Middle frontal gyrus (tissue), 1 donor: ENCODE results near the gene CCDC194.
"Not testable (repeated sequence)": the region's sequence is repeated elsewhere in the genome, so short reads cannot be mapped to it uniquely, and the experiment has no call there.

Experiments used
- DNase-seq: peaks from one replicate; pipeline ENCODE4 v3.0.0-alpha.2; 2015; ENCODE audit warnings: low spot score; ENCODE audit errors: extremely low spot score

The CCDC194 gene

DNA sequence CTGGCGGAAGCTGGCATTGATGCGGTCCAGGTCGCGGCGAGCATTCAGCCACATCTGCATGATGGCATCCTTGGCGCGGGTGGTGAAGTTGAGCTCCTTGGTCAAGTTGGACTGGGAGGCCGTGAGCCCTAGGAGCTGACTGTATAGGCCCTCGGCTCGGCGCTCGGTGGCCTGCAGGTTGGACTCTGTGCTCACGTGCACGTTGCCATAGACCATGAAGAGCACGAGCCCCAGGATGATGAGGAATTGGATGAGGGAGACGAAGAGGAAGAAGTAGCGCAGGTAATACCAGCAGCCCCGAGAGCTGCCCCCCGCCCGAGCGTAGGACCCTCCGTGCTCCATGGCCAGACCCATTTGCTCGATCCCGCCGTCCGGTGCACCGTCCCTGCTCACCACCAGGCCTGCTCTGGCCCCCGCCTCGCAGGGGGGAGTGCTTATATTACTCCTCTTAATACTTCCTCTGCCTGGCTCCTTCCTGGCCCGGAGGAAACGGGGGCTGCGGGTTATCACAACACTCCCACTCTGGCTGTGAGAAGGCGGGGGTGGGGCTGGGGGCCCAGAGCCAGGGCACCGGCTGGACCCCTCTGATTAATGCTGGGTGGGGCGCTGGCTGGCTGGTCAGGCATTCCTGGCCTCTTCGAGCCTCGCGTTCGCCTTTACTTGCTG is 16.9 kb downstream of the CCDC194 start, which contains the start of gene PLVAP:
TSS of gene PLVAP (minus strand) at position 408 of the 666 bp plus-strand sequence. CDS start at position 354, 54 bp downstream.
- no peak for DNase-seq

DNA sequence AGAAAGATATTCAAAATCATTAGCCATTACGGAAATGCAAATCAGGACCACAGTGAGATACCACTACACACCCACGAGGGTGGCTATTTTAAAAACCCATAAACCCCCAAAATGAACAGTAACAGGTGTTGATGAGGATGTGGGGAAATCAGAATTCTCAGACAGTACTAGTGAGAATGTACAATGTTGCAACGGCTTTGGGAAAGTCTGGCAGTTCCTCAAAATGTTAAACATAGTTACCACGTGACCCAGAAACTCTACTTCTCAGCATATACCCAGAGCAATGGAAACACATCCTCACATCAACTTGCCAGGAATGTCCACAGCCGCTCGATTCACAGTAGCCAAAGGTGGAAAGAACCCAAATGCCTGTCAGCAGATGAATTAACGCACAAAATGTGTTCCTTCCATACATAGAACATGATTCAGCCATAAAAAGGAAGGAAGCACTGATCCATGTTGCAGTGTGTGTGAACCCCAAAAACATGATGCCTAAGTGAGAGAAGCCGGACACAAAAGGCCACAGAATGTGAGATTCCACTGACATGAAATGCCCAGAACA is 23.9 kb downstream of the CCDC194 start:
- peak; percentile 66 for DNase-seq

DNA sequence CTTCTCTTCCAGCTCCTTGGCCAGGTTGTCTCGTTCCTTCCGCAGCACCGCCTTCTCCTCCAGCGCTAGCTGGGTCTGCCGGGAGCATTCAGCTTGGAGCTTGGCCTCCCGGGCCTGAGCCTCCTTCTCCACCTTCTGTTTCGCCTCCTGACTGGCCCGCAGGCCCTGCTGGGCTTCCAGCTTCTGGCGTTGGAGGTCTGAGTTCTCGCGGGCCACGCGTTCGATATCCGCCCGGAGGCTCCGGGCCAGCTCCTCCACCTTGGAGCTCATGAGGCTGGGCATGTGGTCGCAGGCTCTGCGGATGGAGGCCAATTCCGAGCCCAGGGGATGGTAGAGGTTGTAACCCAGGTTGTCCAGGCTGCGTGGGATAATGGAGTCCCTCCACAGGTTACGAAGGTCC is 28.6 kb downstream of the CCDC194 start:
- no peak for DNase-seq

DNA sequence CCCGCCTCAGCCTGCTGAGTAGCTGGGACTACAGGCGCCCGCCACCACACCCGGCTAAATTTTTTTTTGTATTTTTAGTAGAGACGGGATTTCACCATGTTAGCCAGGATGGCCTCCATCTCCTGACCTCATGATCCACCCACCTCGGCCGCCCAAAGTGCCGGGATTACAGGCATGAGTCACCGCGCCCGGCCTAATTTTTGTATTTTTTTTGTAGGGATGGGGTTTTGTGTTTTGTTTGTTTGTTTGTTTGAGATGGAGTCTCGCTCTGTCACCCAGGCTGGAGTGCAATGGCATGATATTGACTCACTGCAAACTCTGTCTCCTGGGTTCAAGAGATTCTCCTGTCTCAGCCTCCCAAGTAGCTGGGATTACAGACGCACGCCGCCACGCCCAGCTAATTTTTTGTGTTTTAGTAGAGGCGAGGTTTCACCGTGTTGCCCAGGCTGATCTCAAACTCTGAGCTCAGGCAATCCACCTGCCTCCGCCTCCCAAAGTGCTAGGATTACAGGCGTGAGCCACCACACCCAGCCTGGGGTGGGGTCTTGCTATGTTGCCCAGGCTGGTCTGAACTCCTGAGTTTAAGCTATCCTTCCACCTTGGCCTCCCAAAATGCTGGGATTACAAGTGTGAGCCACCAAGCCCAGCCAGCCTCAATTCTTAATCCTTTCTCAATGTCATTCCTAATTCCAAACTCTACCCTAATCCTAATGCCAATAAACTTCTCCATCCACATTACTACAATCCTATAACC is 30.0 kb downstream of the CCDC194 start:
- DNase-seq = not testable (repeated sequence)

DNA sequence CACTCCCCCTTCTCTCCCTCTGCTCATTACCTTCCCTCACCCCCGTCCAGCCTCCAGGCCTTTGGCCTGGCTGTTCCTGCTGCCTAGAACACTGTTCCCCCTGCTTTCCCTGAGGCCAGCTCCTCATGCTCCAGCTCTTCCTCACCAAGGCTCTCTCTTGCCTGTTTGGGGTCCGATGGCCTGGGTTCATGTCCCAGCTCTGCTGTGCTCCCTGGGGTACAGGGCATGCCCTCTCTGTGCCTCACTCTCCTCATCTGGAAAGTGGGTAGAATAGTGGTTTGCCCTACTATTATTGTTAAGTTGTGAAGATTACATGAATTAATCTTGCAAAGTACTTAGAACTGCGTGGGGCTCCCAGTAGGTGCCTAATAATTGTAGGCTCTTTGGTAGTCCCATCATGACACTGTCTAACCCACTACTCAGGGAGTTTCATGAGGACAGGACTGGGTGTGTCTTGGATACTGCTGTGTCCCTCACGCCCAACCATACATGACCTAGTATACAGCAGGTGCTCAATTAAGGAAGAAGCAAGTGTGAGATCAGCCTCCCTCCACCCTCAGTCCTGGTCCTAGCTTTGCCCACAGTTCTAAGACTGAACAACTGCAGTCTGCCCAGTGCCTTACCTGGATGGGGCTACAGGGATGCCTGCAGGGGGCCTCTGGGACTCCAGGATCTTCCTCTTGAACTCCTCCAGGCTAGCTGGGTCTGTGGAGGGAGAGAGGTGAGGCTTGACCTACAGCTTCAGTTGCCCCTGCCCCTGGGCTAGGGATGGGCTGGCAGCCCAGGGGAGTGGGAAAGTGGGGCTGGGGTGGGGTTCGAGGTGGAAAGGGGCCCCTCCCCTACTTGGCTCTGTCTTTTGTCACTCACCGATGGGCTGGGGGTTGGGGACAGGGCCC is 33.8 kb downstream of the CCDC194 start:
- no peak for DNase-seq

DNA sequence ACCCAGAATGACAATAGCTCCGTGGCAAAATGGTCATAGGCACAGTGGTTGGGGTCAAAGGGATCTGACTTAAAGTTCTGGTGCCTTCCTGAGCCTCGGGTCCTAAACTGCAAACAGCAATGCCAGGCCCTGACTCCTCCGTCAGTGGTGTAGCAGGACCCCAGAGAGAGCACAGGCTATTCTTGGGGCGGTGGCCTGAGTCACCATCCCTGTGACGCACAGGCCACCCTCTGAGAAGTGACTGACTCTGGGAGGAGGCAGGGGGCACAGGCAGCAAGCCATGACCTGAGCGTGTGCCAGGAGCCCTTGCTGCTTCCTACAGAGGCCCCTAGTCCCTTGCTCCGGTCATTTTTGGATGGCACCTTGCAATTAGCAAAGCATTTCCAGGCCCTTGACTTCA is 35.6 kb downstream of the CCDC194 start:
- DNase-seq = no peak

GRCh38 chr19:17357724-17358123 is 36.3 kb downstream of the CCDC194 start:
- DNase-seq = no peak

- no peak for DNase-seq
Observed at GRCh38 chr19:17357078-17357666, 36.8 kb downstream of the CCDC194 start.

- no peak for DNase-seq
Observed at GRCh38 chr19:17353386-17353785, 40.6 kb downstream of the CCDC194 start.

- DNase-seq = no peak
Observed at GRCh38 chr19:17352608-17353280, 41.3 kb downstream of the CCDC194 start.

DNA sequence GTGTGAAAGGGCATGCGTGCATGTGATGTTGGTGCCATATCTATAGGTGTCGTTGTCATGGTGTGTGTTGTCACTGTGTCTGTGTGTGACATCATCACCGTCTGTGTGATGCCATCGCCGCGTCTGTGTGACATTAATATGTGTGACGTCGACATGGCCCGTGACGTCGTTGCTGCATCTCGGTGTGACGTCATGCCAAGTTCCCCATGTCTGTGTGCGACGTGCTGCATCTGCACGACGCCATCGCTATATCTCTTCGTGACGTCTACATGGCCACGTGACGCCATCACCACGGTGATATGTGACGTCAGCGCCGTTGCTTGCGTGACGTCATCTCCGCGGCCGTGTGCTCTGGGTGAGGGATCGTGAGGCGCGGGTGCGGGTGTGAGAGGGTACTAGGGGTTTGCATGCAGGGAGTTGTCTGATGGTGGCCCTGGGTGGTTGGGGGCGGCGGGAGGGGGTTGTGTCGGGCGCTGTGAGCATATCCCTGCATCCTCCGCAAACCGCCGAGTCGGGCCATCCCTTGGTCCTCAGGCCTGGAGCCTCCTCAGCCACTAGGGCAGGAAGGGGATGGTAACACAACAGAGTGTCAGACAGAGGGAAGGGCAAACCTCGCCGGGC is 42.1 kb downstream of the CCDC194 start:
- no peak for DNase-seq

DNA sequence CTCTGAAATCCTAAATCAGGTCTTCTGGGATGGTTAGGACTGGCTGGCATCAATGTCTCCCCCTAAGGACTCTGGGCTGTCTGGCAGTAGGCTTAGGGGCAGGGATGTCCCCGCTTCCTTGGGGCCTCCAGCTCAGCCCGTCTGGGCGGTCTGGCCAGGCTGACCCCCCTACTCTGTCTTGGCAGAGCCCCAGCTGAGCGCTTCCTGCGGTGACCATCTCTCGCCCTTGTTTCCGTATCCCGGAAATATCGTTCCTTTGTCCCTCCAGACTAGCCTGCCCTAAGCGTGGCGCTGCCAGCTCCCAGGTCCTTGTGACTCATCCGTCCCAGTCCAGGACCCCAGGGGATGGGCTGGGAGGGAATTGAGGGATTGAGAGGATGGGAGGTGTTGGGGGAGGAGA is 45.3 kb downstream of the CCDC194 start:
- no peak for DNase-seq

DNA sequence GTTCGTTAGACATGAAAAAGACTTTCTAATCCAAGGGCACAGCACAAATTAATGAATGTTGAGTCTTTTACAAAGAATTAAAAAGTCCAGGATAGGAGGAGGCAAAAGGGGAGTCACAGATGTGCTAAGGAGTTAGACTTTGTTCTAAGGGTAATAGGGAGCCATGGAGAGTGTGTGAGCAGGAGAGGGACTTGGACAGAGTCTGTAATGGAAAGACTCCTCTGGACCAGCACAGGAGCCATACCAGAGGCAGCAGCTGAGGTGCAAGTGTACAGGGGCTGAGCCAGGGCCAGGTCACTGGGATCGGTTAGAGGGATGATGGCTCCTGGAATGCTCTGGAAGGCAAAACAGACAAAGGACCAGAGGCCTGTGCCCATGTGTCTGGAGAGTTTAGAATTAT is 46.1 kb downstream of the CCDC194 start:
- DNase-seq = no peak

GRCh38 chr19:17347361-17347760 is 46.6 kb downstream of the CCDC194 start:
- no peak for DNase-seq

DNA sequence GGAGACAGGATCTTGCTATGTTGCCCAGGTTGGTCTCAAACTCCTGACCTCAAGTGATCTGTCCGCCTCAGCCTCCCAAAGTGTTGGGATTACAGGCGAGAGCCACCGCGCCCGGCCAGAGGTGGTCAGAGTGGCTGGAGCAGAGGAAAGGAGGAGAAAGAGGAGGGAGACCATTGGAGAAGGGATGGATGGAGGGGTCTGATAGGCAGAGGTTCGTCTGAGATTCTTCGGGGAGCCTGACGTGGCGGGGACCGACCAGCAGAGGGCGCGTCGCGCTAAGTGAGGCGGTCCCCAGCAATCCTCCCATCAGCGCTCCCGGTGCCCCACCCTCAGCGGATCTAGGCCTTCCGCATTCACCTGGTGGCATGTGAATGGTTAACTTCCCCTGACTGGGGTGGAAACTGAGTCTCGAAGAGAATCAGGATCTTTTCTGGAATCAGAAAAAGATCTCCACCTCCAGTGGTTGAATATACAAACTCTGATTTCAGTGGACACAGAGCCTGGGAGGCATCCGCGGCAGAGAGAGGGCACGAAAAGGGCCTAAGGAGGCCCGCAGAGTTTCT is 47.8 kb downstream of the CCDC194 start:
- peak; percentile 32 for DNase-seq

DNA sequence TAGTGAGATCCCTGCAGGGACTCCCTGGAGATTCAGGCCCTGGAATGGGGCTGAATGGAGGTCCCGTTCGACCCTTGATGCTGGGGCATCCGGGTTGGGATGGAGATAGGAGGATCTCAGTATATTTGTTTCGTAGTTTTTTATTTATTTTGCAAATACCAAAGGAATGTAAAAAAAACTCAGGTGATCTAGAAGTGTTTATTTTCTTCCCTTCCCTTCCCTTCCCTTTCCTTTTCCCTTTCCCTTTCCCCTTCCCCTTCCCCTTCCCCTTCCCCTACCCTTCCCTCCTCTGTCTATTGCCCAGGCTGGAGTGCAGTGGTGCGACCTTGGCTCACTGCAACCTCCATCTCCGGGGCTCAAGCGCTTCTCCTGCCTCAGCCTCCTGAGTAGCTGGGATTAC is 52.2 kb downstream of the CCDC194 start:
- DNase-seq = no peak

DNA sequence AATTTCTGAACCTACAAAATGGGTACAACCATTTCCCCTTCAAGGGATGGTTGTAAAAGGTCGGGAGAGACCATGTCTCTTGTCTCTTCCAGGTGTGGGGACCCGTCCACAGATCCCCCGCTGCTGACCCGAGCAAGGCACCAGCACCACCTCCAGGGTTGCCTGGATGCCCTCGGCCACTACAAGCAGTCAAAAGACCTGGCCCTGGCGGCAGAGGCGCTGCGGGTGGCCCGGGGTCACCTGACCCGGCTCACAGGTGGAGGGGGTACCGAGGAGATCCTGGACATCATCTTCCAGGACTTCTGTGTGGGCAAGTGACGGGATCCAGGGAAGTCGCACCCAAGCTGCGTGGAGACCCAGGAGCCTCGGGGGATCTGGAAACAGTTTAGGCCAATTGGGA is 52.6 kb downstream of the CCDC194 start:
- no peak for DNase-seq

GRCh38 chr19:17340871-17341357 is 53.1 kb downstream of the CCDC194 start:
- DNase-seq = no peak
